Nephron (organoid): ENCODE measurements around the gene DENND1C.

Source experiments
- H3K27ac Mint-ChIP-seq, 3 experiments: 2 replicates each; pipeline ENCODE4 v1.8.0; 2020; ENCODE audit warnings: mixed read lengths in 3 of 3, mild to moderate bottlenecking in 2 of 3, moderate library complexity in 1 of 3
- H3K27me3 Mint-ChIP-seq: 2 replicates; pipeline ENCODE4 v1.8.0; 2021; ENCODE audit warnings: low read depth, mild to moderate bottlenecking, moderate library complexity, mixed read lengths
- H3K36me3 Mint-ChIP-seq: 2 replicates; pipeline ENCODE4 v1.8.0; 2020; ENCODE audit warnings: low read depth, mixed read lengths
- H3K4me1 Mint-ChIP-seq: 2 replicates; pipeline ENCODE4 v1.8.0; 2020; ENCODE audit warnings: mixed read lengths
- H3K4me3 Mint-ChIP-seq, 3 experiments: 2 replicates each; pipeline ENCODE4 v1.8.0; 2020; ENCODE audit warnings: mild to moderate bottlenecking in 3 of 3, mixed read lengths in 3 of 3, moderate library complexity in 2 of 3
- H3K9me3 Mint-ChIP-seq: 2 replicates; pipeline ENCODE4 v1.8.0; 2020; ENCODE audit warnings: mixed read lengths
- CTCF ChIP-seq, 3 experiments: fragments of 200-600 bp; sonication (generic); IDR thresholded peaks; one replicate each; pipeline ENCODE4 v1.5.0; 2021; ENCODE audit warnings: antibody characterized with exemption in 3 of 3; ENCODE audit not compliant: unreplicated experiment in 3 of 3

DENND1C gene

GRCh38 chr19:6527893-6528543 is 46.4 kb upstream of the DENND1C start:
- Mint-ChIP-seq H3K27ac (no peak overlapping the region), H3K36me3 (no peaks in the 10 kb centered on the region), H3K4me3 (peak overlapping the region in 2 of 3 experiments; percentile 1 to 39), H3K4me1 (peaks cover 25% of the 10 kb centered on the region), H3K9me3 (peaks cover 4% of the 10 kb centered on the region), H3K27me3 (peaks cover 43% of the 10 kb centered on the region)
- no peak for TF ChIP-seq CTCF (IDR thresholded peaks at IDR 0.05; ENCODE audit: unreplicated experiment in 3 of 3)

GRCh38 chr19:6524311-6524710 is 42.7 kb upstream of the DENND1C start:
- no peaks in the 10 kb centered on the region for H3K36me3 Mint-ChIP-seq
- no peak for TF ChIP-seq CTCF (IDR thresholded peaks at IDR 0.05; ENCODE audit: unreplicated experiment in 3 of 3)
- no peak overlapping the region for H3K27ac Mint-ChIP-seq

GRCh38 chr19:6522712-6523111 is 41.1 kb upstream of the DENND1C start:
- TF ChIP-seq CTCF (IDR thresholded peaks at IDR 0.05; ENCODE audit: unreplicated experiment in 3 of 3) = no peak
- Mint-ChIP-seq H3K36me3 (no peaks in the 10 kb centered on the region), H3K4me1 (peaks cover 7% of the 10 kb centered on the region), H3K27me3 (peaks cover 14% of the 10 kb centered on the region), H3K27ac (no peak overlapping the region), H3K4me3 (no peak overlapping the region), H3K9me3 (no peaks in the 10 kb centered on the region)

More at GRCh38 chr19:6524311-6524710, 42.7 kb upstream of the DENND1C start:
- no peak overlapping the region for H3K4me3 Mint-ChIP-seq
- H3K4me1 Mint-ChIP-seq = peaks cover 2% of the 10 kb centered on the region
- H3K27me3 Mint-ChIP-seq = peaks cover 13% of the 10 kb centered on the region
- no peaks in the 10 kb centered on the region for H3K9me3 Mint-ChIP-seq

GRCh38 chr19:6521718-6522646 is 40.4 kb upstream of the DENND1C start:
- Mint-ChIP-seq H3K4me1 (peaks cover 12% of the 10 kb centered on the region), H3K9me3 (no peaks in the 10 kb centered on the region), H3K27me3 (peaks cover 19% of the 10 kb centered on the region), H3K27ac (no peak overlapping the region), H3K36me3 (no peaks in the 10 kb centered on the region), H3K4me3 (no peak overlapping the region)
- TF ChIP-seq CTCF (IDR thresholded peaks at IDR 0.05; ENCODE audit: unreplicated experiment in 3 of 3) = no peak

- no peak for TF ChIP-seq CTCF (IDR thresholded peaks at IDR 0.05; ENCODE audit: unreplicated experiment in 3 of 3)
- Mint-ChIP-seq H3K4me3 (peak overlapping the region in 1 of 3 experiments; percentile 45), H3K27me3 (peaks cover 22% of the 10 kb centered on the region), H3K9me3 (no peaks in the 10 kb centered on the region), H3K4me1 (peaks cover 15% of the 10 kb centered on the region), H3K27ac (no peak overlapping the region), H3K36me3 (no peaks in the 10 kb centered on the region)
These were observed 37.7 kb upstream of the DENND1C start for GRCh38 chr19:6519289-6519688.
